ENCODE data around the gene HPCAL1.
"Not testable (repeated sequence)": the region's sequence is repeated elsewhere in the genome, so short reads cannot be mapped to it uniquely, and the experiment has no call there.

The HPCAL1 gene

GRCh38 chr2:10302479-10303180, at the start of gene HPCAL1:
Gene HPCAL1 (plus strand): TSS chr2:10302904. CDS start chr2:10419758, 116,854 bp downstream.
- DNase-seq: peak; percentile 51

GRCh38 chr2:10253596-10254372, 48.9 kb upstream of the HPCAL1 start:
- no peak for DNase-seq

GRCh38 chr2:10254373-10255188, 48.1 kb upstream of the HPCAL1 start:
- DNase-seq: no peak

- no peak for DNase-seq
Observed at GRCh38 chr2:10255189-10256030, 47.3 kb upstream of the HPCAL1 start.

- DNase-seq: no peak
Observed at GRCh38 chr2:10256031-10256514, 46.6 kb upstream of the HPCAL1 start.

GRCh38 chr2:10256515-10257031, 46.1 kb upstream of the HPCAL1 start:
- no peak for DNase-seq

GRCh38 chr2:10257036-10257435, 45.7 kb upstream of the HPCAL1 start:
- no peak for DNase-seq

- no peak for DNase-seq
Observed at GRCh38 chr2:10257500-10258147, 45.1 kb upstream of the HPCAL1 start.

- no peak for DNase-seq
Observed at GRCh38 chr2:10258326-10258725, 44.4 kb upstream of the HPCAL1 start.

- no peak for DNase-seq
Observed at GRCh38 chr2:10258726-10259125, 44.0 kb upstream of the HPCAL1 start.

GRCh38 chr2:10260130-10260529, 42.6 kb upstream of the HPCAL1 start:
- DNase-seq: no peak

- not testable (repeated sequence) for DNase-seq
Observed at GRCh38 chr2:10263526-10263925, 39.2 kb upstream of the HPCAL1 start.

- DNase-seq: no peak
Observed at GRCh38 chr2:10264506-10265328, 38.0 kb upstream of the HPCAL1 start.

GRCh38 chr2:10265329-10266132, 37.2 kb upstream of the HPCAL1 start:
- no peak for DNase-seq

GRCh38 chr2:10266133-10266620, 36.5 kb upstream of the HPCAL1 start:
- no peak for DNase-seq

GRCh38 chr2:10267036-10267435, 35.7 kb upstream of the HPCAL1 start:
- DNase-seq: no peak

GRCh38 chr2:10267551-10268465, 34.9 kb upstream of the HPCAL1 start:
- no peak for DNase-seq

GRCh38 chr2:10269291-10269690, 33.4 kb upstream of the HPCAL1 start:
- no peak for DNase-seq

Data from NCI-H446 treated with DMSO at 0.1 percent for 48 hours (cell line).